ENCODE measurements around the gene SPC24. TPM values are rescaled to one million over a fixed set of nuclear protein-coding genes. Genes with fewer than 3 reads are reported as not detected.
"Not testable (repeated sequence)": the region's sequence is repeated elsewhere in the genome, so short reads cannot be mapped to it uniquely, and the experiment has no call there.

Gene SPC24
- total RNA-seq, 3 donors from 2014 or later: 0.66 to 4.8 (median 2.3) TPM

GRCh38 chr19:11148001-11148400 lies 7.6 kb downstream of the SPC24 start:
- no peak overlapping the region for H3K4me3 ChIP-seq
- no peaks in the 10 kb centered on the region for H3K36me3 ChIP-seq
- DNase-seq (ENCODE audit: low spot score in 2 of 2): no peak
- no peaks in the 10 kb centered on the region for H3K27me3 ChIP-seq
- H3K9me3 ChIP-seq: no peaks in the 10 kb centered on the region
- H3K4me1 ChIP-seq: peaks cover 4 to 11% of the 10 kb centered on the region in 2 donors
- intact Hi-C loops (cut with DNase I; ENCODE audit: low total_unique reads): loop anchor here (5.0 kb wide), 1 partner anchor 964 kb away; no protein-coding TSS in a partner anchor
- no peak for TF ChIP-seq CTCF (IDR thresholded peaks at IDR 0.05)
- TF ChIP-seq POLR2A (IDR thresholded peaks at IDR 0.05): no peak
- no peak for TF ChIP-seq POLR2AphosphoS5 (IDR thresholded peaks at IDR 0.05)
- H3K27ac ChIP-seq: no peak overlapping the region

GRCh38 chr19:11145536-11145924 lies 10.1 kb downstream of the SPC24 start:
- DNase-seq (ENCODE audit: low spot score in 2 of 2): no peak
- Histone ChIP-seq H3K4me3 (no peak overlapping the region), H3K27ac (peak overlapping the region in 1 of 2 donors; percentile 36), H3K4me1 (peaks cover 13 to 19% of the 10 kb centered on the region in 2 donors), H3K9me3 (no peaks in the 10 kb centered on the region), H3K36me3 (no peaks in the 10 kb centered on the region), H3K27me3 (no peaks in the 10 kb centered on the region)
- intact Hi-C loops (cut with DNase I; ENCODE audit: low total_unique reads): loop anchor here (5.0 kb wide), 1 partner anchor 967 kb away; no protein-coding TSS in a partner anchor
- TF ChIP-seq CTCF (IDR thresholded peaks at IDR 0.05): no peak
- no peak for TF ChIP-seq POLR2A (IDR thresholded peaks at IDR 0.05)
- no peak for TF ChIP-seq POLR2AphosphoS5 (IDR thresholded peaks at IDR 0.05)

- H3K27me3 ChIP-seq: no peaks in the 10 kb centered on the region
- H3K4me1 ChIP-seq: peaks cover 25 to 41% of the 10 kb centered on the region in 2 donors
- no peaks in the 10 kb centered on the region for H3K9me3 ChIP-seq
- peak overlapping the region; percentile 14 to 55 (median 28) for H3K4me3 ChIP-seq
- H3K27ac ChIP-seq: peak overlapping the region; percentile 98
- peak; percentile 81 to 95 for DNase-seq (ENCODE audit: low spot score in 2 of 2)
- intact Hi-C loops (cut with DNase I; ENCODE audit: low total_unique reads): no loop called here
- TF ChIP-seq POLR2A (IDR thresholded peaks at IDR 0.05): no peak
- peak; percentile 29 to 79 (median 44) for TF ChIP-seq POLR2AphosphoS5 (IDR thresholded peaks at IDR 0.05)
- no peaks in the 10 kb centered on the region for H3K36me3 ChIP-seq
Measured at GRCh38 chr19:11142528-11143171, 12.9 kb downstream of the SPC24 start.

- peaks cover 25 to 41% of the 10 kb centered on the region in 2 donors for H3K4me1 ChIP-seq
- intact Hi-C loops (cut with DNase I; ENCODE audit: low total_unique reads): no loop called here
- DNase-seq (ENCODE audit: low spot score in 2 of 2): no peak
Measured at GRCh38 chr19:11141937-11142527, 13.6 kb downstream of the SPC24 start.

GRCh38 chr19:11140896-11141295 lies 14.7 kb downstream of the SPC24 start:
- Histone ChIP-seq H3K27ac (peak overlapping the region in 1 of 2 donors; percentile 87), H3K9me3 (no peaks in the 10 kb centered on the region), H3K27me3 (no peaks in the 10 kb centered on the region), H3K4me1 (peaks cover 25 to 41% of the 10 kb centered on the region in 2 donors), H3K36me3 (no peaks in the 10 kb centered on the region), H3K4me3 (no peak overlapping the region)
- intact Hi-C loops (cut with DNase I; ENCODE audit: low total_unique reads): no loop called here
- TF ChIP-seq POLR2AphosphoS5 (IDR thresholded peaks at IDR 0.05): no peak
- TF ChIP-seq CTCF (IDR thresholded peaks at IDR 0.05): no peak
- no peak for TF ChIP-seq POLR2A (IDR thresholded peaks at IDR 0.05)
- DNase-seq (ENCODE audit: low spot score in 2 of 2): no peak

More at GRCh38 chr19:11141937-11142527, 13.6 kb downstream of the SPC24 start:
- peak overlapping the region; percentile 98 for H3K27ac ChIP-seq
- no peaks in the 10 kb centered on the region for H3K9me3 ChIP-seq
- TF ChIP-seq CTCF (IDR thresholded peaks at IDR 0.05) (no peak), POLR2AphosphoS5 (IDR thresholded peaks at IDR 0.05) (no peak), POLR2A (IDR thresholded peaks at IDR 0.05) (no peak)
- H3K36me3 ChIP-seq: no peaks in the 10 kb centered on the region
- H3K4me3 ChIP-seq: peak overlapping the region in 1 of 3 donors; percentile 55
- H3K27me3 ChIP-seq: no peaks in the 10 kb centered on the region

GRCh38 chr19:11140023-11140538 lies 15.5 kb downstream of the SPC24 start:
- peaks cover 25 to 41% of the 10 kb centered on the region in 2 donors for H3K4me1 ChIP-seq
- H3K27ac ChIP-seq: peak overlapping the region; percentile 87 to 93
- H3K4me3 ChIP-seq; H3K36me3 ChIP-seq; H3K27me3 ChIP-seq; H3K9me3 ChIP-seq; intact Hi-C loops (cut with DNase I; ENCODE audit: low total_unique reads); DNase-seq (ENCODE audit: low spot score in 2 of 2): not testable (repeated sequence)

Measured in breast epithelium (tissue), 4 donors.